IMR-90 (cell line): ENCODE results near the gene SELENOH. TPM values are rescaled to one million over a fixed set of nuclear protein-coding genes. Genes with fewer than 3 reads are reported as not detected.

Source experiments
- ATAC-seq: fragments of 200-7000 bp; cut with Tn5 transposase; 2 replicates; pipeline ENCODE4 v1.9.1; 2020; ENCODE audit warnings: low read depth, mild to moderate bottlenecking, moderate library complexity
- BruUV-seq: library from RNA; stranded (reverse); fragments of 400-500 nt; replicated peaks from 2 replicates; lab custom pipeline; 2021; lab: Mats Ljungman, UMichigan
- CTCF ChIA-PET: fragments of 300-600 bp; formaldehyde crosslinking; extraction: SDS; loops from one replicate; lab custom pipeline; 2021; ENCODE audit warnings: antibody characterized with exemption; lab: Yijun Ruan, JAX
- POLR2A ChIA-PET: fragments of 300-600 bp; sonication (Branson Sonifier 250); formaldehyde crosslinking; loops from one replicate; lab custom pipeline; 2022; ENCODE audit warnings: antibody characterized with exemption; ENCODE audit not compliant: unreplicated experiment; lab: Charles Lee
- DNase-seq: peaks from one replicate; pipeline ENCODE4 v3.0.0; 2013
- H2AFZ ChIP-seq: replicated peaks from 2 replicates; pipeline ENCODE3; 2013; ENCODE audit warnings: low read length, mild to moderate bottlenecking; ENCODE audit not compliant: poor library complexity
- H2AK5ac ChIP-seq: 2 replicates; pipeline ENCODE4 v1.6.1; 2013; ENCODE audit warnings: low read depth, low read length, inconsistent platforms
- H2AK9ac ChIP-seq: replicated peaks from 2 replicates; pipeline ENCODE3; 2013; ENCODE audit warnings: mild to moderate bottlenecking, low read depth, low read length, moderate library complexity; ENCODE audit not compliant: poor library complexity
- H2BK120ac ChIP-seq: 2 replicates; pipeline ENCODE4 v1.6.1; 2013; ENCODE audit warnings: low read depth, low read length, inconsistent platforms
- H2BK15ac ChIP-seq: 3 replicates; pipeline ENCODE4 v1.6.1; 2013; ENCODE audit warnings: low read depth, low read length, inconsistent platforms
- H2BK20ac ChIP-seq: 2 replicates; pipeline ENCODE4 v1.6.1; 2013; ENCODE audit warnings: low read depth, mild to moderate bottlenecking, inconsistent platforms, low read length, moderate library complexity
- H2BK5ac ChIP-seq: 2 replicates; pipeline ENCODE4 v1.6.1; 2013; ENCODE audit warnings: mild to moderate bottlenecking, low read depth, low read length, inconsistent platforms; ENCODE audit not compliant: poor library complexity, severe bottlenecking
- H3K14ac ChIP-seq: replicated peaks from 2 replicates; pipeline ENCODE4 v1.6.1; 2013; ENCODE audit warnings: low read depth, low read length, inconsistent platforms
- H3K18ac ChIP-seq: 2 replicates; pipeline ENCODE4 v1.6.1; 2013; ENCODE audit warnings: low read depth, low read length, control low read depth
- H3K23ac ChIP-seq: 2 replicates; pipeline ENCODE4 v1.6.1; 2013; ENCODE audit warnings: low read depth, low read length, inconsistent platforms
- H3K27ac ChIP-seq: 2 replicates; pipeline ENCODE4 v1.5.1; 2013; ENCODE audit warnings: mild to moderate bottlenecking, control low read depth, low read length; ENCODE audit not compliant: insufficient read depth
- H3K27me3 ChIP-seq: 2 replicates; pipeline ENCODE4 v1.6.1; 2013; ENCODE audit warnings: low read length; ENCODE audit not compliant: control insufficient read depth, insufficient read depth
- H3K36me3 ChIP-seq: 2 replicates; pipeline ENCODE4 v1.6.1; 2013; ENCODE audit warnings: low read length, mixed read lengths; ENCODE audit not compliant: control insufficient read depth, insufficient read depth
- H3K4ac ChIP-seq: 2 replicates; pipeline ENCODE4 v1.6.1; 2013; ENCODE audit warnings: low read depth, low read length, inconsistent platforms
- H3K4me1 ChIP-seq: 2 replicates; pipeline ENCODE4 v1.6.1; 2013; ENCODE audit warnings: low read length, mixed read lengths; ENCODE audit not compliant: control insufficient read depth, insufficient read depth
- H3K4me2 ChIP-seq: 2 replicates; pipeline ENCODE4 v1.6.1; 2013; ENCODE audit warnings: low read depth, mild to moderate bottlenecking, control low read depth, low read length, moderate library complexity
- H3K4me3 ChIP-seq: 2 replicates; pipeline ENCODE4 v1.5.1; 2013; ENCODE audit warnings: low read depth, mild to moderate bottlenecking, control low read depth, low read length, moderate library complexity; ENCODE audit not compliant: insufficient read depth
- H3K56ac ChIP-seq: 2 replicates; pipeline ENCODE4 v1.6.1; 2013; ENCODE audit warnings: low read length, inconsistent platforms; ENCODE audit not compliant: insufficient read depth; ENCODE audit errors: extremely low read depth
- H3K79me1 ChIP-seq, 2 experiments: 2 replicates each; pipeline ENCODE4 v1.6.1; 2013; ENCODE audit warnings: low read length in 2 of 2, inconsistent platforms in 1 of 2, low read depth in 1 of 2
- H3K9ac ChIP-seq: 2 replicates; pipeline ENCODE4 v1.6.1; 2013; ENCODE audit warnings: low read depth, low read length, control low read depth
- H3K9me1 ChIP-seq: 2 replicates; pipeline ENCODE4 v1.6.1; 2013; ENCODE audit warnings: low read length, inconsistent platforms; ENCODE audit not compliant: insufficient read depth
- H3K9me3 ChIP-seq: 2 replicates; pipeline ENCODE4 v1.6.1; 2013; ENCODE audit warnings: low read length; ENCODE audit not compliant: control insufficient read depth, insufficient read depth
- H4K20me1 ChIP-seq: 2 replicates; pipeline ENCODE4 v1.6.1; 2013; ENCODE audit warnings: low read length, inconsistent platforms; ENCODE audit not compliant: insufficient read depth
- H4K5ac ChIP-seq: 2 replicates; pipeline ENCODE4 v1.6.1; 2013; ENCODE audit warnings: mild to moderate bottlenecking, low read depth, low read length, control low read depth
- H4K8ac ChIP-seq, 2 experiments: 2 replicates each; pipeline ENCODE4 v1.6.1; 2013; ENCODE audit warnings: low read depth in 2 of 2, low read length in 2 of 2, control low read depth in 1 of 2, inconsistent platforms in 1 of 2
- H4K91ac ChIP-seq: 2 replicates; pipeline ENCODE4 v1.6.1; 2013; ENCODE audit warnings: low read depth, low read length, inconsistent platforms; ENCODE audit not compliant: insufficient read depth
- BHLHE40 ChIP-seq: fragments of 150-350 bp; IDR thresholded peaks from 2 replicates; pipeline ENCODE4 v1.6.1; 2016; ENCODE audit warnings: mild to moderate bottlenecking, low read depth, low read length
- CEBPB ChIP-seq: IDR thresholded peaks from 2 replicates; pipeline ENCODE4 v1.6.1; 2012; ENCODE audit warnings: low read depth, low read length, improper control_type of control experiment
- CHD1 ChIP-seq: IDR thresholded peaks from 2 replicates; pipeline ENCODE4 v1.6.1; 2012; ENCODE audit warnings: low read depth, low read length, improper control_type of control experiment
- CTCF ChIP-seq: conservative IDR thresholded peaks from 2 replicates; pipeline ENCODE4 v1.5.1; 2012; ENCODE audit warnings: mild to moderate bottlenecking, low read depth, low read length, improper control_type of control experiment
- ELK1 ChIP-seq: fragments of 150-350 bp; IDR thresholded peaks from 2 replicates; pipeline ENCODE4 v1.6.1; 2016; ENCODE audit warnings: low read depth, mild to moderate bottlenecking, low read length, moderate library complexity, borderline replicate concordance
- FOS ChIP-seq: fragments of 150-350 bp; IDR thresholded peaks from 2 replicates; pipeline ENCODE4 v1.6.1; 2016; ENCODE audit warnings: low read depth, low read length
- MAFK ChIP-seq: IDR thresholded peaks from 2 replicates; pipeline ENCODE4 v1.6.1; 2012; ENCODE audit warnings: low read depth, low read length, improper control_type of control experiment
- MAZ ChIP-seq: IDR thresholded peaks from 2 replicates; pipeline ENCODE4 v1.6.1; 2012; ENCODE audit warnings: low read depth, mild to moderate bottlenecking, low read length, improper control_type of control experiment, moderate library complexity, borderline replicate concordance
- MXI1 ChIP-seq: IDR thresholded peaks from 2 replicates; pipeline ENCODE4 v1.6.1; 2012; ENCODE audit warnings: low read depth, mild to moderate bottlenecking, low read length, moderate library complexity, borderline replicate concordance
- POLR2A ChIP-seq: IDR thresholded peaks from 2 replicates; pipeline ENCODE4 v1.6.1; 2012; ENCODE audit warnings: mild to moderate bottlenecking, low read depth, low read length
- RAD21 ChIP-seq: IDR thresholded peaks from 2 replicates; pipeline ENCODE4 v1.6.1; 2012; ENCODE audit warnings: low read length, improper control_type of control experiment
- RCOR1 ChIP-seq: IDR thresholded peaks from 2 replicates; pipeline ENCODE4 v1.6.1; 2012; ENCODE audit warnings: mild to moderate bottlenecking, low read length, improper control_type of control experiment; ENCODE audit not compliant: insufficient replicate concordance
- RFX5 ChIP-seq: IDR thresholded peaks from 2 replicates; pipeline ENCODE4 v1.8.0; 2012; ENCODE audit warnings: low read depth, mild to moderate bottlenecking, low read length, moderate library complexity
- SMC3 ChIP-seq: fragments of 150-350 bp; IDR thresholded peaks from 2 replicates; pipeline ENCODE4 v1.6.1; 2016; ENCODE audit warnings: low read depth, mild to moderate bottlenecking, antibody characterized with exemption, low read length, moderate library complexity
- USF2 ChIP-seq: fragments of 150-350 bp; IDR thresholded peaks from 2 replicates; pipeline ENCODE4 v1.6.1; 2017; ENCODE audit warnings: mild to moderate bottlenecking, antibody characterized with exemption, low read length, low read depth
- WGBS, 2 experiments: methylation state at CpG; one replicate each; pipeline versions ENCODE4 v1.1.5 to v1.1.7; 2013; ENCODE audit warnings: missing lambda C conversion rate in 2 of 2; ENCODE audit not compliant: insufficient read length in 1 of 2; ENCODE audit errors: extremely low coverage in 2 of 2; 5-methylcytosine and 5-hydroxymethylcytosine counted together
- dilution Hi-C: fragments of 300-500 bp; cut with HindIII; formaldehyde crosslinking; loops from one replicate; pipeline ENCODE4 v1.14.3; 2018; ENCODE audit warnings: low sequenced_read_pairs; ENCODE audit not compliant: unreplicated experiment
- in situ Hi-C: fragments of 300-500 bp; cut with MboI; formaldehyde crosslinking; loops from 3 replicates; pipeline ENCODE4 v1.14.3; 2019; ENCODE audit warnings: low sequenced_read_pairs, inconsistent platforms, mixed read lengths
- intact Hi-C: fragments of 100-400 bp; cut with micrococcal nuclease; formaldehyde crosslinking; loops from 2 replicates; pipeline ENCODE4 v1.10.0; 2022
- polyA plus RNA-seq, 3 experiments: library from polyadenylated mRNA; depleted of rRNA; stranded (reverse); fragments of >200 nt; gene quantifications; 2 replicates each; pipeline ENCODE4 v1.2.3, GENCODE V29; 2012; ENCODE audit warnings: low replicate concordance in 1 of 3
- total RNA-seq: library from RNA; depleted of rRNA; stranded (reverse); fragments of >200 nt; gene quantifications from 2 replicates; pipeline ENCODE4 v1.2.3, GENCODE V29; 2012

SELENOH gene
- total and polyA plus RNA-seq, 2 of the 4 experiments (the other 2 are of a cell fraction), result 40.3 to 107 TPM

GRCh38 chr11:57776031-57776521 lies 34.8 kb downstream of the SELENOH start:
- in situ Hi-C loops, result no loop called here
- Histone ChIP-seq H3K4ac (peak overlapping the region; percentile 42), H2AK5ac (peak overlapping the region; percentile 21; the same call in 1 of the 2 replicates), H3K79me1 (peaks cover 12 to 75% of the 10 kb centered on the region in 2 experiments; a peak in 3 of 4 replicates), H2BK15ac (no peak overlapping the region), H3K27me3 (no peaks in the 10 kb centered on the region), H2BK20ac (0 out of 2 replicates have a peak overlapping the region, but pooled peaks have one; percentile 8), H3K56ac (no peak overlapping the region), H4K91ac (no peak overlapping the region), H3K4me3 (no peak overlapping the region), H4K5ac (no peak overlapping the region), H4K20me1 (peaks cover 100% of the 10 kb centered on the region), H3K9me1 (peaks cover 18% of the 10 kb centered on the region), H3K36me3 (no peaks in the 10 kb centered on the region; the same call in none of the 2 replicates), H3K4me1 (peaks cover 33% of the 10 kb centered on the region), H2BK120ac (no peak overlapping the region), H3K9me3 (no peaks in the 10 kb centered on the region), H2AK9ac (no peak overlapping the region), H4K8ac (no peak overlapping the region), H3K18ac (no peak overlapping the region; the same call in 1 of the 2 replicates), H3K23ac (peak overlapping the region; percentile 55), H2BK5ac (peak overlapping the region; percentile 32), H2AFZ (no peak overlapping the region), H3K14ac (peak overlapping the region; percentile 46), H3K9ac (peak overlapping the region; percentile 36; the same call in 1 of the 2 replicates), H3K4me2 (peak overlapping the region; percentile 79), H3K27ac (peak overlapping the region; percentile 53; the same call in 1 of the 2 replicates)
- BruUV-seq, result no TSS peak
- WGBS, 2 experiments, result no CpG with 5 or more reads among the region's 3 CpGs
- dilution Hi-C loops, result no loop called here
- ATAC-seq (peak; percentile 41), DNase-seq (peak; percentile 63)
- CTCF ChIA-PET, result interaction anchor here (0.5 kb wide), 1 partner anchor 748 kb away, joined by 3 read pairs; no protein-coding TSS in a partner anchor
- intact Hi-C loops, result loop anchor here (2.0 kb wide), 1 partner anchor 13 kb away; no protein-coding TSS in a partner anchor
- POLR2A ChIA-PET, result interaction anchor here (0.6 kb wide), 1 partner anchor 13 kb away, joined by 3 read pairs; no protein-coding TSS in a partner anchor
- TF ChIP-seq MAZ (no peak; the same call in 1 of the 2 replicates), FOS (no peak), ELK1 (no peak), USF2 (no peak), BHLHE40 (no peak), CHD1 (no peak), CEBPB (no peak), POLR2A (no peak), MAFK (no peak), RFX5 (no peak), CTCF (no peak), RAD21 (no peak), MXI1 (no peak), SMC3 (no peak), RCOR1 (no peak)
